ENCODE measurements around the gene CAPN13.

DNA sequence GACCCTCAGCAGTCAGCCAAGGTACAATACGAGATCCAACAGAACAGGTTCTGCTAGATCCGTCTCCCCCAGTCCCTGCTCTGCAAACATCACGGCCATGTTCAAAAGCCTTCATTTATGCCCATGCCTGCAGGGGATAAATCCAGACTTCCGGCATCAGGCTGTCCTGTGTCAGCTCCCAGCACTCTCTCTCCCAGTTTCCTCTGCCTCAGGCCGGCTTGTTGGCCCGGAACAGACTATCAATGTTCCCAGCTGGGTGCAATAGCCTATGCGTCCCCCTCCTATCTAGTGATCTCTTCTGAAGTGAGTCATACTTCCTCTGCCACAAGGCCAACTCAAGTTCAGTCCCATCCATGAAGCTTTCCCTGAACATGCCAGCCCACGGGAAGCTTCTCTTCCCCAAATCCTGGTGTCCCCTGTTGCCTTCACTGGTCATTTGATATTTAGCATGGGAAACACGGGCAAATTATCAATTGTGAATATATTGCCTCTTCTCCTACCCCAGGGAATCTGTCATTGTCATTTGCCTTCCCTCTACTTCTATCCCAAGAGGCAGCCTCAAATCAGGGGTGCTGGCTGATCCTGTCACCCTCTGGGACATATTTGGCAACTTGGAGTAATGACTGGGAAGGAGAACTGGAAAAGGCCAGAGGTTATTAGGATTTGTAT lies 51.1 kb downstream of the CAPN13 start:
- TF ChIP-seq, protein P1, sequence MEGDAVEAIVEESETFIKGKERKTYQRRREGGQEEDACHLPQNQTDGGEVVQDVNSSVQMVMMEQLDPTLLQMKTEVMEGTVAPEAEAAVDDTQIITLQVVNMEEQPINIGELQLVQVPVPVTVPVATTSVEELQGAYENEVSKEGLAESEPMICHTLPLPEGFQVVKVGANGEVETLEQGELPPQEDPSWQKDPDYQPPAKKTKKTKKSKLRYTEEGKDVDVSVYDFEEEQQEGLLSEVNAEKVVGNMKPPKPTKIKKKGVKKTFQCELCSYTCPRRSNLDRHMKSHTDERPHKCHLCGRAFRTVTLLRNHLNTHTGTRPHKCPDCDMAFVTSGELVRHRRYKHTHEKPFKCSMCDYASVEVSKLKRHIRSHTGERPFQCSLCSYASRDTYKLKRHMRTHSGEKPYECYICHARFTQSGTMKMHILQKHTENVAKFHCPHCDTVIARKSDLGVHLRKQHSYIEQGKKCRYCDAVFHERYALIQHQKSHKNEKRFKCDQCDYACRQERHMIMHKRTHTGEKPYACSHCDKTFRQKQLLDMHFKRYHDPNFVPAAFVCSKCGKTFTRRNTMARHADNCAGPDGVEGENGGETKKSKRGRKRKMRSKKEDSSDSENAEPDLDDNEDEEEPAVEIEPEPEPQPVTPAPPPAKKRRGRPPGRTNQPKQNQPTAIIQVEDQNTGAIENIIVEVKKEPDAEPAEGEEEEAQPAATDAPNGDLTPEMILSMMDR (IDR thresholded peaks at IDR 0.05; ENCODE audit: low read depth, low read length): no peak
- no peak for TF ChIP-seq EZH2phosphoT487 (IDR thresholded peaks at IDR 0.05; ENCODE audit: low read depth)

Data from OCI-LY3 (cell line).